HepG2 (cell line): Measurements from ENCODE around the gene PANX1.

Experiments used
- EP300 ChIP-seq, 3 experiments: sonication (generic) in 1 of 3; formaldehyde crosslinking in 1 of 3; IDR thresholded peaks; 2 replicates each; pipeline versions ENCODE4 v1.5.1 to v1.6.1; 2011 to 2020; ENCODE audit warnings: low read depth in 2 of 3, low read length in 2 of 3, borderline replicate concordance in 1 of 3, improper control_type of control experiment in 1 of 3, mild to moderate bottlenecking in 1 of 3, missing genetic modification reagents in 1 of 3, moderate library complexity in 1 of 3
- ETV6 ChIP-seq: sonication (generic); formaldehyde crosslinking; conservative IDR thresholded peaks from 2 replicates; pipeline ENCODE4 v1.4.0; 2020; ENCODE audit warnings: missing genetic modification reagents
- GFI1 ChIP-seq: sonication (generic); formaldehyde crosslinking; IDR thresholded peaks from 2 replicates; pipeline ENCODE4 v1.5.0; 2020; ENCODE audit warnings: missing genetic modification reagents, mild to moderate bottlenecking, borderline replicate concordance
- MYNN ChIP-seq: sonication (generic); formaldehyde crosslinking; IDR thresholded peaks from 2 replicates; pipeline ENCODE4 v1.4.0; 2020; ENCODE audit warnings: mild to moderate bottlenecking, low read depth, missing genetic modification reagents
- POLR2A ChIP-seq, 2 experiments: IDR thresholded peaks; 2 replicates each; pipeline ENCODE4 v1.6.1; 2011; ENCODE audit warnings: low read depth in 2 of 2, low read length in 2 of 2, mild to moderate bottlenecking in 1 of 2, moderate library complexity in 1 of 2; ENCODE audit not compliant: insufficient read depth in 1 of 2
- ZMYM4 ChIP-seq: sonication (generic); formaldehyde crosslinking; IDR thresholded peaks from 2 replicates; pipeline ENCODE4 v1.8.1; 2023; ENCODE audit warnings: mild to moderate bottlenecking, missing genetic modification reagents
- TF ChIP-seq, protein P1 (sequence below): IDR thresholded peaks from 2 replicates; pipeline ENCODE4 v1.6.1; 2012; ENCODE audit warnings: low read length, improper control_type of control experiment

DNA sequence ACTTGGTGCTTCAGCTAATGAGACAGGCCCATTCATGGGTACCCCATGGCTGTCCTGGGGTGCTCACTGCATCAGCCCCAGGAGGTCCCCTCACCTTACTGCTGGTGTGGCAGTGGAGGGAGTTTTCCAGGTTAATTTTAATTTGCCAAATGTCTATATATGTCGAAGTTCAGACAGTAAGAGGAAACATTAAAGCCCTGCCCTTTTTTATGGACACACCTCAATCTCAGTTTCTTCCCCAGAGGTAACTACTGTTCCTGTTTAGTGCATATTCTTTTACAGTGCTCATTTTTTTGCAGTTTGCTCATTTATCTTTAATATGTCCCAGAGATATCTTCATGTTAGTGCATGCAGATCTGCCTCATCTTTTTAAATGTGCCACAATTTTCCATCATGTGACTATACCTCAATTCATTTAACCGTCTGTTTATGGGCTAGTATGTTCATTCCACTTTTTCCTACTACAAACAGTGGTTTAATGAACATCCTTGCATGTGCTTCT is 11.6 kb downstream of the PANX1 start:
- TF ChIP-seq, protein P1, sequence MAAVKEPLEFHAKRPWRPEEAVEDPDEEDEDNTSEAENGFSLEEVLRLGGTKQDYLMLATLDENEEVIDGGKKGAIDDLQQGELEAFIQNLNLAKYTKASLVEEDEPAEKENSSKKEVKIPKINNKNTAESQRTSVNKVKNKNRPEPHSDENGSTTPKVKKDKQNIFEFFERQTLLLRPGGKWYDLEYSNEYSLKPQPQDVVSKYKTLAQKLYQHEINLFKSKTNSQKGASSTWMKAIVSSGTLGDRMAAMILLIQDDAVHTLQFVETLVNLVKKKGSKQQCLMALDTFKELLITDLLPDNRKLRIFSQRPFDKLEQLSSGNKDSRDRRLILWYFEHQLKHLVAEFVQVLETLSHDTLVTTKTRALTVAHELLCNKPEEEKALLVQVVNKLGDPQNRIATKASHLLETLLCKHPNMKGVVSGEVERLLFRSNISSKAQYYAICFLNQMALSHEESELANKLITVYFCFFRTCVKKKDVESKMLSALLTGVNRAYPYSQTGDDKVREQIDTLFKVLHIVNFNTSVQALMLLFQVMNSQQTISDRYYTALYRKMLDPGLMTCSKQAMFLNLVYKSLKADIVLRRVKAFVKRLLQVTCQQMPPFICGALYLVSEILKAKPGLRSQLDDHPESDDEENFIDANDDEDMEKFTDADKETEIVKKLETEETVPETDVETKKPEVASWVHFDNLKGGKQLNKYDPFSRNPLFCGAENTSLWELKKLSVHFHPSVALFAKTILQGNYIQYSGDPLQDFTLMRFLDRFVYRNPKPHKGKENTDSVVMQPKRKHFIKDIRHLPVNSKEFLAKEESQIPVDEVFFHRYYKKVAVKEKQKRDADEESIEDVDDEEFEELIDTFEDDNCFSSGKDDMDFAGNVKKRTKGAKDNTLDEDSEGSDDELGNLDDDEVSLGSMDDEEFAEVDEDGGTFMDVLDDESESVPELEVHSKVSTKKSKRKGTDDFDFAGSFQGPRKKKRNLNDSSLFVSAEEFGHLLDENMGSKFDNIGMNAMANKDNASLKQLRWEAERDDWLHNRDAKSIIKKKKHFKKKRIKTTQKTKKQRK: no peak
- TF ChIP-seq ZMYM4 (CRISPR knock-in tag) (no peak), POLR2A (IDR thresholded peaks at IDR 0.05; ENCODE audit: insufficient read depth in 1 of 2, low read depth in 2 of 2, low read length in 2 of 2) (no peak), EP300 (IDR thresholded peaks at IDR 0.05; ENCODE audit: low read depth in 2 of 2, low read length in 2 of 2) (no peak), EP300 (CRISPR knock-in tag; IDR thresholded peaks at IDR 0.05; ENCODE audit: borderline replicate concordance) (no peak), MYNN (CRISPR knock-in tag) (no peak), ETV6 (no peak), GFI1 (CRISPR knock-in tag) (no peak)
